Fibroblast of lung (primary cell): ENCODE results near the gene MMS22L. TPM values are rescaled to one million over a fixed set of nuclear protein-coding genes. Genes with fewer than 3 reads are reported as not detected.

Experiments
- DNase-seq, 2 donors: peaks; one replicate each; pipeline versions ENCODE4 v3.0.0 to v3.0.0-alpha.2; 2010; ENCODE audit warnings: low read depth in 2 of 2
- H2AFZ ChIP-seq: 2 replicates; pipeline ENCODE4 v1.5.1; 2012; ENCODE audit warnings: low read length, control low read depth, inconsistent platforms
- H3K27ac ChIP-seq: 2 replicates; pipeline ENCODE4 v1.5.1; 2011; ENCODE audit warnings: low read length, control low read depth; ENCODE audit not compliant: insufficient read depth
- H3K27me3 ChIP-seq: 2 replicates; pipeline ENCODE4 v1.5.1; 2011; ENCODE audit warnings: mild to moderate bottlenecking, low read length; ENCODE audit not compliant: control insufficient read depth, insufficient read depth
- H3K36me3 ChIP-seq: 2 replicates; pipeline ENCODE4 v1.5.1; 2011; ENCODE audit warnings: low read length; ENCODE audit not compliant: control insufficient read depth, insufficient read depth
- H3K4me1 ChIP-seq: 2 replicates; pipeline ENCODE4 v1.5.1; 2011; ENCODE audit warnings: low read length; ENCODE audit not compliant: control insufficient read depth, insufficient read depth; ENCODE audit errors: extremely low read depth
- H3K4me2 ChIP-seq: 2 replicates; pipeline ENCODE4 v1.5.1; 2011; ENCODE audit warnings: low read length, control low read depth; ENCODE audit not compliant: insufficient read depth; ENCODE audit errors: extremely low read depth
- H3K4me3 ChIP-seq, 4 experiments: fragments of 200-600 bp in 1 of 4; sonication (generic) in 1 of 4; replicated peaks in 1 of 4; 2 replicates each; pipeline ENCODE4 v1.5.1; 2011 to 2016; ENCODE audit warnings: low read length in 4 of 4, low read depth in 3 of 4, mild to moderate bottlenecking in 3 of 4, control low read depth in 2 of 4, inconsistent platforms in 1 of 4, mixed read lengths in 1 of 4; ENCODE audit not compliant: insufficient read depth in 1 of 4; ENCODE audit errors: control extremely low read depth in 1 of 4
- H3K79me2 ChIP-seq: 2 replicates; pipeline ENCODE4 v1.5.1; 2012; ENCODE audit warnings: mild to moderate bottlenecking, low read length, inconsistent platforms; ENCODE audit not compliant: control insufficient read depth, insufficient read depth
- H3K9ac ChIP-seq: 2 replicates; pipeline ENCODE4 v1.5.1; 2011; ENCODE audit warnings: mild to moderate bottlenecking, low read length, control low read depth; ENCODE audit not compliant: insufficient read depth
- H3K9me3 ChIP-seq: 2 replicates; pipeline ENCODE4 v1.5.1; 2012; ENCODE audit warnings: low read depth, low read length; ENCODE audit not compliant: control insufficient read depth, insufficient read depth
- H4K20me1 ChIP-seq: 2 replicates; pipeline ENCODE4 v1.5.1; 2011; ENCODE audit warnings: low read length; ENCODE audit not compliant: control insufficient read depth, insufficient read depth; ENCODE audit errors: extremely low read depth
- CTCF ChIP-seq, 2 donors: IDR thresholded peaks in 1 of 2; conservative IDR thresholded peaks in 1 of 2; 1 replicate in 1 of 2; 2 replicates in 1 of 2; pipeline ENCODE4 v1.5.1; 2011 to 2012; ENCODE audit warnings: low read length in 2 of 2, control low read depth in 1 of 2, inconsistent platforms in 1 of 2, low read depth in 1 of 2, mild to moderate bottlenecking in 1 of 2
- EZH2 ChIP-seq: IDR thresholded peaks from 2 replicates; pipeline ENCODE4 v1.5.1; 2012; ENCODE audit warnings: low read length, control low read depth, mild to moderate bottlenecking; ENCODE audit errors: missing control alignments
- polyA plus RNA-seq, 2 donors: library from polyadenylated mRNA; depleted of rRNA in 1 of 2; stranded (reverse) in 1 of 2; unstranded in 1 of 2; fragments of >200 nt; gene quantifications; 2 replicates each; pipeline ENCODE4 v1.2.1, GENCODE V29; 2011 to 2012; ENCODE audit warnings: missing spikeins in 1 of 2
- total RNA-seq: library from RNA; depleted of rRNA; stranded (reverse); fragments of >200 nt; gene quantifications from 2 replicates; pipeline ENCODE4 v1.2.1, GENCODE V29; 2014

MMS22L gene
- total and polyA plus RNA-seq, 2 donors (not counting 1 experiment from before 2014, with no cell fraction given): 9.5 to 11.1 TPM

- H3K36me3 ChIP-seq: no peaks in the 10 kb centered on the region
- no peaks in the 10 kb centered on the region for H3K4me1 ChIP-seq
- no peaks in the 10 kb centered on the region for H4K20me1 ChIP-seq
- no peak overlapping the region for H3K9ac ChIP-seq
- H3K9me3 ChIP-seq: no peaks in the 10 kb centered on the region
- no peaks in the 10 kb centered on the region for H3K79me2 ChIP-seq
- no peak overlapping the region for H3K4me2 ChIP-seq
- DNase-seq: no peak
- no peak overlapping the region for H3K27ac ChIP-seq
- no peaks in the 10 kb centered on the region for H3K27me3 ChIP-seq
- no peak overlapping the region for H3K4me3 ChIP-seq
- no peak overlapping the region for H2AFZ ChIP-seq
- TF ChIP-seq EZH2 (no peak), CTCF (conservative IDR thresholded peaks at IDR 0.05 in 1 of 2, IDR thresholded peaks at IDR 0.05 in 1 of 2; ENCODE audit: low read depth in 1 of 2, low read length in 2 of 2) (no peak)
These were observed 131.4 kb downstream of the MMS22L start for GRCh38 chr6:97151601-97152000.

- Histone ChIP-seq H3K4me2 (no peak overlapping the region), H3K4me3 (no peak overlapping the region), H3K4me1 (no peaks in the 10 kb centered on the region), H3K9ac (no peak overlapping the region), H3K27me3 (no peaks in the 10 kb centered on the region), H2AFZ (no peak overlapping the region), H3K79me2 (no peaks in the 10 kb centered on the region), H3K9me3 (no peaks in the 10 kb centered on the region), H3K27ac (no peak overlapping the region), H4K20me1 (no peaks in the 10 kb centered on the region), H3K36me3 (no peaks in the 10 kb centered on the region)
- TF ChIP-seq EZH2 (no peak), CTCF (conservative IDR thresholded peaks at IDR 0.05 in 1 of 2, IDR thresholded peaks at IDR 0.05 in 1 of 2; ENCODE audit: low read depth in 1 of 2, low read length in 2 of 2) (no peak)
- DNase-seq: no peak
These were observed 132.1 kb downstream of the MMS22L start for GRCh38 chr6:97150932-97151331.

GRCh38 chr6:97147421-97147820 lies 135.6 kb downstream of the MMS22L start:
- no peaks in the 10 kb centered on the region for H3K27me3 ChIP-seq

More at GRCh38 chr6:97147421-97147820, 135.6 kb downstream of the MMS22L start:
- TF ChIP-seq EZH2 (no peak), CTCF (conservative IDR thresholded peaks at IDR 0.05 in 1 of 2, IDR thresholded peaks at IDR 0.05 in 1 of 2; ENCODE audit: low read depth in 1 of 2, low read length in 2 of 2) (no peak)
- Histone ChIP-seq H3K4me3 (no peak overlapping the region), H3K27ac (no peak overlapping the region), H3K9ac (no peak overlapping the region), H4K20me1 (no peaks in the 10 kb centered on the region), H3K36me3 (no peaks in the 10 kb centered on the region), H3K4me2 (no peak overlapping the region), H3K9me3 (no peaks in the 10 kb centered on the region), H3K79me2 (no peaks in the 10 kb centered on the region), H2AFZ (no peak overlapping the region), H3K4me1 (no peaks in the 10 kb centered on the region)
- DNase-seq: no peak
